HG02623 (cell line): ENCODE data around the gene GSN.

Experiments used
- ATAC-seq: cut with Tn5 transposase; IDR thresholded peaks from one replicate; pipeline ENCODE4 v1.9.1; 2021; ENCODE audit warnings: moderate library complexity; ENCODE audit not compliant: unreplicated experiment

The GSN gene

DNA sequence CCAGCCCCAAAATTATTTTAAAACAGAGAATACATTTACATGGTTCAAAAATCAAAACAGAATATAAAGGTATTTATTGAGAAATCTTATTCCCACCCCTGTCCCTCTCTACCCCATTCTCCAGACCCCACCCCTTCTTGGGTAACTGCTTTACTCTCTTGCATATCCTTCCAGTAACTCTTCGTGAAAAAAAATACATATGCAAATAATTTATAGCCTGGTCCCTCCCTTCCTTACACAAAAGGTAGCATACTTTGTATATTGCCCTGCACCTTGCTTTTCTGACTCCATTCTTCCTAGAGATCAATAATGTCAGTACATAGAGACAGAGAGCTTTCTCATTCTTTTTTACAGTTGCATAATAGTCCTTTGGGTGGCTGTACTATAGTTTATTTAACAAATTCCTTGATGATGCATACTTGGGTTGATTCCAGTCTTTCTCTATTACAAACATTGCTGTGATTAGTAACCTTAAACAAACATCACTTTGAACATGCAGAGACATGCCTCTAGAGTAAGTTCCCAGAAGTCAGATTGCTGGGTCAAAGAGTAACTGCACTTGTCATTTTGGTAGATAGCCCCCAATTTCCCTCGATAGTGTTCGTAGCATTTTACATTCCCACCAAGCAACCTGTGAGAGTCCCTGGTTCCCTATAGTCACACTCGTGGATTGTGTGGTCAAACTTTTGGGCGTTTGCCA is 54.2 kb downstream of the GSN start:
- ATAC-seq: no peak

DNA sequence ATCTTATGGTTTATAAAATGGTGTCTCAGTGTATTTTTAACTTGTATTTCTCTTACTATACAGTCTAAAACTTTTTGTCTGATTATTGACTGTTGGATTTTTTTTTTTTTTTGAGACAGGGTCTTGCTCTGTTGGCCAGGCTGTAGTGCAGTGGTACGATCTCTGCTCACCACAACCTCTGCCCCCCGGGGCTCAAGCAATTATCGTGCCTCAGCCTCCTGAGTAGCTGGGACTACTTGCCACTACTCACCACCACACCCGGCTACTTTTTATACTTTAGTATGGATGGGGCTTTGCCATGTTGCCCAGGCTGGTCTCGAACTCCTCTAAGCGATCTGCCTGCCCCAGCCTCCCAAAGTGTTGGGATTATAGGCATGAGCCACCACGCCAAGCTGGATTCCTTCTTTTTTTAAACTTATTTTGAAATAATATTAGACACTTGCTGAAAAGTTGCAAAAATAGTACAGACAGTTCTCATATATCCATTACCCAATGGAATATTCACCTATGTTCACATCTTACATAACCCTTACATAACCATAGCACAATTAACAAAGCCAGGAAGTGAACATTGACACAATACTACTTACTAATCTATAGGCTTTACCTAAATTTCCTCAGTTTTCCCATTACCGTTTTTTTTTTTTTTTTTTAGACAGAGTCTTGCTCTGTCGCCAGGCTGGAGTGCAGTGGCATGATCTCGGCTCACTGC is 54.9 kb downstream of the GSN start:
- no peak for ATAC-seq

DNA sequence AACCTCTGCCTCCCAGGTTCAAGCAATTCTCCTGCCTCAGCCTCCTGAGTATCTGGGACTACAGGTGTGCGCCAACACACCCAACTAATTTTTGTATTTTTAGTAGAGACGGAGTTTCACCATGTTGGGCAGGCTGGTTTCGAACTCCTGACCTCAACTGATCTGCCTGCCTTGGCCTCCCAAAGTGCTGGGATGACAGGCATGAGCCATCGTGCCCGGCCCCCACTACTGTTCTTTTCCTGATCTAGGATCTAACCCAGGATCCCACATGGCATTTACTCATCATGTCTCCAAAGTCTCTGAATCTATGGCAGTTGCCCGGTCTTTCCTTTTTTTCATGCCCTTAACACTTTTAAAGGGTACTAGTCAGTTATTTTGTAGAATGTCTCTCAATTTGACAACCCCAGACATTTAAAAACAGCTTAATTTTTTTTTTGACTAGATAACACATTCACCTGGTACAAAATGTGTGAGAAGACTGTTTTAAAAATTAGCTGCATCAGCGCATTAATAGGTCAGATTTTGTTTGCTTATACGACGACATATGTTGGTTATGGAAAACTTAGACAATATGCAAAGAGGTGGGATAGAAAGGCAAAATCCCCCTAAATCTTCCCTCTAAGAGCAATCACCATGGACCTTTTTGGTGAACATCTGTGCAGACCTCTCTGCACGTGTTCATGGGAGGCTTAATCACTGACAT is 55.6 kb downstream of the GSN start:
- ATAC-seq: no peak

DNA sequence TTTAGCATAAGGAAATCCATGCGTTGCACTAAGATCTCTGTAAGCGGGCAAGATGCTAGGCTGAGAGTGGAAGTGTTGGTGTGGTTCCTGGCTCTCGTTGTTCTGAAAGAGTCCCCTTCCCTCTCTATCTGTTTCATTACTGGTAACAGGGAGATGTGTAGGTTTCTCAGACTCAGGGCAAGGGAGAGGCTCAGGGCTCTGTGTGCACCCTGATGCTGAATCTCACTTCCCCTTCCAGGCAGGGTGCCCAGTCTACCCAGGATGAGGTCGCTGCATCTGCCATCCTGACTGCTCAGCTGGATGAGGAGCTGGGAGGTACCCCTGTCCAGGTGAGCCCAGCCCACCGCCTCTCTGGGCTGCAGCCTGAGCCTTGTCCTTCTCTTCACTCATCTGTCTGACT is 56.4 kb downstream of the GSN start:
- no peak for ATAC-seq

DNA sequence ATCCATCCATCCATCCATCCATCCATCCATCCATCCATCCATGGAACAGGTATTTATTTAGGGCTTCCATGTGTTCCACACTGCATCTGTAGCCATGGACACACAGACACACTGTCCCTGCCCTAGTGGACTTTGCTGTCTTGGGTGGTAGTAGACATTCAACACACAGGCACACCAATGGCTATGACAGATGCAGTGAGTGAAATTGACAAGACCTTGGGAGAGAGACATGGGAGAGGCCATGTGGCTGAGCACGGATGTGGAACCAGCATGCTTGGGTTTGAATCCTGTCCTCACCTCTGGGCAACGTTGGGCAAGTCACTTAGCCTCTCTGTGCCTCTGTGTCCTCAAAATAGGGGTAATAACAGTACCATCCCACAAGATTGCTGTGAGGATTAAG is 56.8 kb downstream of the GSN start:
- ATAC-seq: no peak

DNA sequence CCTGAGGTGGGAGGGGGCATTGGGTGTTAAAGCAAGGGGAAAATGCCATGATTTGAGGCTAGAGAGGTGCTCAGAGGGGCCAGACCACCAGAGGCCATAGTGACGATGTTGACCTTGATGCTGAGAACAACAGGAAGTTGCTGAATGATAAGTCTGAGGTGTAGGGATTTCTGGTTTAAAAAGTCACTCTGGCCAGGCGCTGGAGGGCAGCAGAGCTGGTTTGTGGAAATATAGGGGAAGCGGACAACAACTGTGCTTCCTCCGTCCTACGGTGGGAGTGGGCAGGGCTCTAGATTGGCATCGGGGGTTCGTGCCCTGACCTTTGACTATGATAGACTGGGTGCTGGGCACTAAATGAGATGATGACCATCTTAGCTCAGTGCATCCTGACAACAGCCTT is 57.4 kb downstream of the GSN start:
- no peak for ATAC-seq

DNA sequence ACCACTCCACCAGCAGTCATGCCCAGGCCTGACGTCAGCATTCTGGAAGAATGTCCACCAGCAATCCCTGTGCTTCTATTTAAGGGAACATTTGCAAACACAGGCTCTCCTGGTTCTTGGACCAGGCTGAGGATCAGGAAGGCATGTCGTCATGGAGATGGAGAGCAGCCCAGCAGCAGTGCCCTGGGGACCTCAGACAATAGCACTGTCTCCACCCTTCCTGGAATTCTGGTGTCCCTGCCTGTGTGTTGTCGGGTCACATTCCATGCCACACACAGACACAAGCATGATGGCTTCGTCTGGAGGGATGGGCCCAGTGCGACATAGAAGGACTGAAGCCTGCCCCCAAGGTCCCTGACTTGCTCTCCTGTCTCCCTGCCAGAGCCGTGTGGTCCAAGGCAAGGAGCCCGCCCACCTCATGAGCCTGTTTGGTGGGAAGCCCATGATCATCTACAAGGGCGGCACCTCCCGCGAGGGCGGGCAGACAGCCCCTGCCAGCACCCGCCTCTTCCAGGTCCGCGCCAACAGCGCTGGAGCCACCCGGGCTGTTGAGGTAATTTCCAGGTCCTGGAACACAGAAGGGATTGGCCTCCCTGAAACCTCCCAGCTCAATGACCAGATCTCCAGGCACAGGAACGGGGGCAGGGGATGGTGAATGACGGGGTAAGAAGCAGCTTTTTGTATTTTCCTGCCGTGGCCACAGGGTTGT is 58.3 kb downstream of the GSN start:
- ATAC-seq: no peak

DNA sequence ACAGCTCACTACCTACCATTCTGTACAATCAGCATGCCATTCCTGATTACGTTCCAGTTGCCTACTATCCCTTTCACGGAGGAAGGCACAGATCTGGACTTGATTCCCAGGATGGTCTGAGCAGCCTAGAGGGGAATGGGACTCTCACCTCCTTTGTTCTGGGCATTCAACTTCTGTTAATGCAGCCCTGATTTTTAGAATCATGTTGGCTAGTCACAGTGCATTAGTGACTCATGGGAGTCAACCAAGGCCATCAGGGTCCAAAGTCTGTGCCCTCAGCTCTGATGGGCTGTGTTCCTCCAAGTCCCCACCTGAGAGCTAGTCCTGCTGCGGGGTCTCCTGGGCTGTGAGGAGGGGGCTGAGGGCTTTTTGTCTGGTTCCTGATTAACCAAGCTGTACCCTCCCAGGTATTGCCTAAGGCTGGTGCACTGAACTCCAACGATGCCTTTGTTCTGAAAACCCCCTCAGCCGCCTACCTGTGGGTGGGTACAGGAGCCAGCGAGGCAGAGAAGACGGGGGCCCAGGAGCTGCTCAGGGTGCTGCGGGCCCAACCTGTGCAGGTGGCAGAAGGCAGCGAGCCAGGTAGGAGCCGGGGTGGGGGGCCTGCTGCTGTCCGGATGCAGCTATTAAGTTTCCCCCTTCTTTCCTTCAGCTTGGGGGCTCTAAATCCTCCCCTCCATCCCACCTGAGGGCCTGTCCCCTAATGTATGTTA is 59.1 kb downstream of the GSN start:
- no peak for ATAC-seq

DNA sequence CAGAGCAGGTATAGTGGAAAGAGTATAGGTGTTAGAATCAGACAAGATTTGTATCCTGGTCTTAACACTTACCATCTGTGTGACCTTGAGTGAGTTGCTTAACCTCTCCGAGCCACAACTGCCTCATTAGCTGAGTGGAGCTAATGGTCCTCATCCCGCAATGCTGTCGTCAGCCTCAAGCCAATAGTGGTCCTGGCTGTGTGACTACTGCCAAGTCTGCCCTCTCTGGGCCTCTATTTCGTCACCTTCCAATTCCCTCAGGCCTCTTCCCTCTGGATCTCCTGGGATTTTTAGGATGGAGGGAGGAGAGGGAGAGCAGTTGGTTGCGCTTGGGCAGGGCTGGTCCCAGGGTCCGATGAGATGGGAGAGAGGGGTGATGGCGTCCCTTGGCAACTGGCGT is 60.5 kb downstream of the GSN start:
- no peak for ATAC-seq

DNA sequence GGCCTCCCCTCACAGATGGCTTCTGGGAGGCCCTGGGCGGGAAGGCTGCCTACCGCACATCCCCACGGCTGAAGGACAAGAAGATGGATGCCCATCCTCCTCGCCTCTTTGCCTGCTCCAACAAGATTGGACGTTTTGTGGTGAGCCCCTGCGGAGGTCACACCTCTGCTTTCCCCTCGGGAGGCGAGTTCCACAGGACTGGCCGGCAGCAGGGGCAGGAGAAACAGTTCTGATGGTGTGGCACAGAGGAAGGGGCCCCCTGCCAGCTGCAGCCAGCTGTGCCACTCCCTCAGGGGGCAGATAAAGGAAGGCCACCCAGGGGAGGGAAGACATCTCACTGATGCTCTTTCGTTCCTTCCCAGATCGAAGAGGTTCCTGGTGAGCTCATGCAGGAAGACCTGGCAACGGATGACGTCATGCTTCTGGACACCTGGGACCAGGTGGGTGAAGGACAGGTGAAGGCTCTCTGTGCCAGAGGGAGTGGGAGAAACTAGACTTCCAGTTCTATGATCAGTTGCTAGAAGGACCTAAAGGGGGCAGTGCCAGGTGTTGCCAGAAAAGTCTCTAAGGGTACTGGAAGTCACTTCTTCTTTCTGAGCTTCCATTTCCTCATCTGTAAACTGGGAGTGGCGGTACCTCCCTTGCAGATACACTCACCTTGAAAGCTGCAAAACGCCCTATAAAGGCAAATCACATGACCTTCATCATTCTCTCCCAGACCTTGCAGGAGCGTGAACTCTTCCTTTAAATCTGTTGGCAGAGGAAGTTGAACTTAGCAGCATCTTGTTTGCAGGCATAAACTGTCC is 61.1 kb downstream of the GSN start:
- no peak for ATAC-seq

DNA sequence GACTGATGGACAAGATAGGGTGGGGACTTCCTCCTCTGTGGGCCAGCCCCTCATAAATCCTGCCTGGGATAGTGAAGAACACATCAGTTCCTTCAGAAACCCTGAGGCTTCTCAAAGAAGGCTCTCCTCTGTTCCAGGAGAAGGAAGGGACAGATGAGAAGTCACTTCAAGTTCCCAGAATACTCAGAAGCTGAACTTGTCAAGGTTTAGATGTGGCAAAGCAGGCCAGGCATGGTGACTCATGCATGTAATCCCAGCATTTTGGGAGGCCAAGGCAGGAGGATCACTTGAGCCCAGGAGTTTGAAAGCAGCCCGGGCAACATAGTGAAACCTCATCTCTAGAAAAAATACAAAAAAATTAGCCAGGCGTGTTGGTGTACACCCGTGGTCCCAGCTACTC is 63.6 kb downstream of the GSN start:
- no peak for ATAC-seq

DNA sequence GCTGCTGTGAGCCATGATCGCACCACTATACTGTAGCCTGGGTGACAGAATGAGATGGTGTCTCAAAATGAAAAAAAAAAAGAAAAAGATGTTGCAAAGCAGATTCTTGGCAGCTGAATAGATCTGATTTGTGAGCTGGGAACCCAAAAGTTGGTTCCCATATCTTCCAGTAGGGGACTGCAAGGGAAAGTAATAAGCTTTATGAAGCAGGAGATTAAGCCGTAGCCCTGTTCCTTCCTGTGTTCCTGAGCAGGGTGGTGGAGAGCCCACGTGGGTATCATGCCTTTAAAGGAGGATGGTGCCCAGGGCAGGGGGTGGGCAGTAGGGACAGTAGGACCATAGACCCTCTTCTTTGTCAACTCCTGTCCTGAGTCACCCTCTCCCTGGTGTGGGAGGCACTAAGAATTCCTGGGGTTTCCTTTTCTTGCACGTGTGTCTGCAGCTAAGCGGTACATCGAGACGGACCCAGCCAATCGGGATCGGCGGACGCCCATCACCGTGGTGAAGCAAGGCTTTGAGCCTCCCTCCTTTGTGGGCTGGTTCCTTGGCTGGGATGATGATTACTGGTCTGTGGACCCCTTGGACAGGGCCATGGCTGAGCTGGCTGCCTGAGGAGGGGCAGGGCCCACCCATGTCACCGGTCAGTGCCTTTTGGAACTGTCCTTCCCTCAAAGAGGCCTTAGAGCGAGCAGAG is 64.2 kb downstream of the GSN start:
- no peak for ATAC-seq

DNA sequence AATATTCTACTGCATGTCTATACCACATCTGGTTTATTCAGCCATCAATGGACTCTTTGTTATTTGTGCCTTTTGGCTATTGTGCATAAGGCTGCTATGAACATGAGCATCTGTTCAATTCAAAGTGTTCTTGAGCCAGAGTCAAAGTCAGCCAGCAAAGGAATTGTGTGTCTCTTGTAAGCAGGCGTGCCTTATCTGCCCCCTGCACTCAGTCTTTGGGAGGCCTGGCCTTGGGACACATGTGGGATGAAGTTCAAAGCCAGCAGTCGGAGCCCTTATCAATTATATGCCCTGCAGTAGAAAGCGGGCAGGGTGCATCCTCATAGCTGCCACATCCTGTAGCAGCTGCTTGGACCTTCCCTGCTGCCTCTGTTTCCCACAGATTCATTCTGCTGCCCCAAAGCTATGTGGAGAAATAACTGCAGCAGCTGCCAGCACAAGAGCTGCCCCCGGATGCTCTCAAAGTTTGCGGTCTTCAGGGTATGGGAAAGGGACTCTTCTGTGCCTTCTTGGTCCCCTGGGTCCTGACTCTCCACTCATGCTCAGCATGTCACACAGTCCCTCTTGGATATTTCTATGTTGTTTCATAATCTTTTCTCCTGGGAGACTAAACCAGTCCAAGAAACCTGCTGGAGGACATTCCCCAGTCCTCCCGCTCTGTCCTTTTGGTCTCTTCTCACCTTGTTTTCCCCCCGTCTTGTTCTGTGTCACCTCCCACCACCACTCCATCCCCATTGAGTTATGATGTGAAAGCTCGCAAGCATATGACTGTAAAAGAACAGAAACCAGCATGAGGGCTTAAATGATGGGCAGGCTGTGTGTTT is 66.2 kb downstream of the GSN start:
- no peak for ATAC-seq

DNA sequence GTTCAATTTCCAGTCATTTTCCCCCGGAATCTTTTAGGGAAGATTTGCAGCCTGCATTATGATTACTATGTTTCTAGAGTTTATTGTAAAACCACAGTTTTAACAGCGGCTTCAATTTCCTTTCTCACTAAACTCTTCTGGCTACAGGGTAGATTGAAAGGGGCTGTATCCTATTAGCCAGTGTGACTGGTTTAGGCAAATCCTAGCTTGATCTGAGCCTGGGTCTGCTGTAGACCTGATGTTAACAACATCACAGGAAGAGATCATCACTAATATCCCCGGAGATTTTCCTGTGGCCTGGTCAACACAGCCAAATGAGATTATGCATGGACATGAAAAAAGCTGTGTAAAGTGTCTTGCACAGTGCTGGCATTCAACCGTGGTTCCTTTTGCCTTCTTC is 68.7 kb downstream of the GSN start:
- ATAC-seq: no peak

DNA sequence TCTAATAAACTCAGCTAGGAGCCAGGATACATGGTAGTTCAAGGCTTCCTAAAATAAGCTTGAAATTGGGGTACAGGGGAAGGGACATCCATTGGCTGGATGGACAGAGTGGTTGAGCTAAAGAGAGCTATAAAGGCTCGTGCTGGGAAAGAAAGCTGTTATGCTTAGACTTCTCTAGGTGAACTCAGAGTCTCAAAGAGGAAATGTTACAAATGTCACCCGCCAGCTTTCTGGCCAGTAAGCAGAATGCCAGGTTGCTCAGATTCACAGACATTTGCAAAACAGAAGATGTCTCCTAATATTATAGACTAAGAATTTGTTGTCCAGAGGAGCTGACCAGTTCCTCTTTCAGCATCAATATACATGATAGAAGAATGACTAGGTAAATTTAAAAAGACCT is 71.5 kb downstream of the GSN start:
- no peak for ATAC-seq

DNA sequence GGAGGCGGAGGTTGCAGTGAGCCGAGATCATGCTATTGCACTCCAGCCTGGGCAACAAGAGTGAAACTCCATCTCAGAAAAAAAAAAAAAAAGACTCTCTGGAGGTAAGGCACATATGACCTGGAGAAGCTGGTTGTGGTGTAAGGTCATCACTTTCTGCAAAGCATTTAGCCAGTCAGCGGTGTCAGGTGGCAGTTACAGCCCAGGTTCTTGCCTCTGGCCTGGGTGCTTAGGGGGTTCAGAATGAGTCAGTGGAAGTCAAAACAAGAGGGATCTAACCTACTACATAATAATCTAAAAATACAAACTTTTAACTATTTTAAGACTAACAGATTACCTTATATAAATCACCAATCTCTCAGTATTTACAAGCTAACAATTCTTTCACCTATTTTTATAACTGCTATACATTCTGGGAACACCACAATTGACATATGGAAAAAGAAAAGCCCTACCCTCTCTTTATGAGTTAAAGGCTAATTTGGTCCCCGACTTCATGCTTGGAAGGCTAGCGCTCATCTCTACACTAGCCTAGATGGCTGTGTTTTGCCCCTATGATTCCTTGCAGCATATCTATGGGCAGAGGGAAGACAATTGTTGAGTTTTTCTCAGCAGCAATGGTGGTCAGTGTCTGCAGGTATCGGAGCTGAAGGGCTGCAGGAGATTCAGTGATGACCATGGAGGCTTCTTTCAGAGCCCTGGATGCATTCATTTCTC is 72.9 kb downstream of the GSN start:
- peak; percentile 52 for ATAC-seq

DNA sequence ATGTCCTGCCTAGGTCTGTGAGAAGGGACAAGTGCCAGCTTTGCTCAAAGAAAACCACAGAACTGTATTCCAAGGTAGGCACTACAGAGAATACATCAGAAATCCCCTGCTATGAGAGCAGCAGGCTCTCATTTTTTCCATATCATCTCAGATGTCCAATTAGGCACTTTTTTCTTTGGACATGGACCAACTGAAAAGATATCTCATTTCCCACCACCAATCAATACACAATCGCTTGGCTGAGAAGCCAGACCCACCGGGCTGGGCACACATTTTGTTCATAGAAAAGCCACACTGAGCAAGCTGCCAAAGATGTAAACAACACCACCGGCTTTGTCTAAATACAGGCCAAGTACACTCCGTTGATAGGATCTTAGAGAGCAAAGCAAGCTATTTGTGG is 76.2 kb downstream of the GSN start:
- no peak for ATAC-seq

DNA sequence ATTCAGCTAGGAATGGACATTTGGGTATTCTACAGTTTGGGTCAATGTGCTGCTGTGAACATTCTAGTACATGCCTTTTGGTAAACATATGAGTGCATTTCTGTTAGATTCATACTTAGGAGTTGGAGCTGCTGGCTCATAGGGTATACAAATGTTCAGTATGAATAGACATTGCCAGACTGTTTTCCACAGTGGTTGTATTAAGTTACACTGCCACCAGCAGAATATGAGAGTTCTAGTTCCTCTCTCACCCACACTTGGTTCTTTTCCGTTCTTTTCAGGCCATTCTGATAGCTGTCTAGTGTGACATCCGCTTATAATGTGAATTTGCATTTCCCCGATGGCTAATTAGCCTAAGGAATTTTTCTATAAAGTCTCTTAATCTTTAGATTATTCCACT is 77.1 kb downstream of the GSN start:
- no peak for ATAC-seq
